HFF-Myc (cell line): Measurements from ENCODE around the gene PDIA6.

Source experiments
- DNase-seq: peaks from one replicate; pipeline ENCODE4 v3.0.0-alpha.2; 2011; ENCODE audit warnings: low read depth; ENCODE audit errors: extremely low read depth
- H3K4me3 ChIP-seq: replicated peaks from 2 replicates; pipeline ENCODE4 v1.5.1; 2011; ENCODE audit warnings: low read depth, mild to moderate bottlenecking, control low read depth, low read length
- CTCF ChIP-seq: IDR thresholded peaks from 2 replicates; pipeline ENCODE4 v1.5.1; 2012; ENCODE audit warnings: mild to moderate bottlenecking, low read depth, low read length, control low read depth; ENCODE audit errors: missing control alignments

Gene PDIA6

GRCh38 chr2:10796703-10797102 is 15.9 kb downstream of the PDIA6 start:
- no peak overlapping the region for H3K4me3 ChIP-seq
- DNase-seq: no peak
- TF ChIP-seq CTCF: no peak

- DNase-seq: no peak
- no peak overlapping the region for H3K4me3 ChIP-seq
- no peak for TF ChIP-seq CTCF
These were observed 17.0 kb downstream of the PDIA6 start for GRCh38 chr2:10795508-10796046.

GRCh38 chr2:10794876-10795275 is 17.7 kb downstream of the PDIA6 start:
- H3K4me3 ChIP-seq: no peak overlapping the region
- no peak for DNase-seq
- TF ChIP-seq CTCF: no peak

GRCh38 chr2:10793816-10794215 is 18.8 kb downstream of the PDIA6 start:
- DNase-seq: no peak
- no peak overlapping the region for H3K4me3 ChIP-seq
- TF ChIP-seq CTCF: no peak

GRCh38 chr2:10792660-10793400 is 19.8 kb downstream of the PDIA6 start:
- no peak for DNase-seq
- H3K4me3 ChIP-seq: no peak overlapping the region
- TF ChIP-seq CTCF: peak; percentile 11

- H3K4me3 ChIP-seq: no peak overlapping the region
- DNase-seq: no peak
- TF ChIP-seq CTCF: no peak
These were observed 20.5 kb downstream of the PDIA6 start for GRCh38 chr2:10792001-10792634.
